ENCODE results near the gene ANKRD22. TPM values are rescaled to one million over a fixed set of nuclear protein-coding genes. Genes with fewer than 3 reads are reported as not detected.

Gene ANKRD22
- total RNA-seq, 1 donor from 2014 or later, result not detected

DNA sequence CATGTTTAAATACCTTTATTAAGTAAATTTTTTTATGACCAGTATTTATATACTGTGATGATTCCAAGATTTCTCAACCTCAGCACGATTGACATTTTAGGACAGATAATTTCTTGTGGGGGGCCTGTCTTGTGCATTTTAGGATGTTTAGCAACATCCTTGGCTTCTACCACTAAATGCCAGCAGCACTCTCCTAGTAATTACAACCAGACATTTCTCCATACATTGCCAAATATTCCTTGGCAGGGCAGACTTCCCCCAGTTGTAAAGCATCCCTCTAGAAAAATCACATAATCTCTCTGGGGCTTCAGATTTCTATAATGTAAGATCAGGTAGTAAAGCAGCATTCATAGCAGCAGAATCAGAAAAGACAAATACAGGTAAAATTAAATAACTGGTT is 56.9 kb downstream of the ANKRD22 start:
- DNase-seq, result no peak

DNA sequence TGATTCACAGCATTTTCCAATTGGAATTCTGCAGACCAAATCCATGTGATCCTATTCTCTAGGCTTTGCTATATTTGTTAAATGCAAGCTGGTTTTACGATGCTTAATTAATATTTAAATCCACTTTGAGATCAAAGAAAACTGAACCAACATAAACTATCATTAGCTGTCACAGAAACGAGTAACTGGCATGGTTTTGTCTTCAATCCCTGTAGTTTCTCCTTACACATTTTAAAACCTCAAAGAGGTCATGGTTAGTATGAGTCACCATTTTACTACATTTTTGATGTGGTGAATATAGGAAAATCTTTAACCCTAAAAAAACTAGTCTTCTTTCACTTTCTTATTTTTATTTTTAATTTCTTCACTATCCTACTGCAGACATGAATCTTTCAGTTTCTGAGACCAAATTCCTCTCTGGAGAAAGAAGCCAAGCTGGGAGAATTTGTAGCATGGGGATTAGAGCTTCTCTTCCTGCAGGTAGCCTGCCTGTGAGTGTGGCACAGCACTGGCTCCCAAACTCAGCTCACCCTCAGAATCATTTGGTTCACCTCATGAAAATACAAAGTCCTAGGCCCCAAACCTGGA is 57.8 kb downstream of the ANKRD22 start:
- no peak for DNase-seq

DNA sequence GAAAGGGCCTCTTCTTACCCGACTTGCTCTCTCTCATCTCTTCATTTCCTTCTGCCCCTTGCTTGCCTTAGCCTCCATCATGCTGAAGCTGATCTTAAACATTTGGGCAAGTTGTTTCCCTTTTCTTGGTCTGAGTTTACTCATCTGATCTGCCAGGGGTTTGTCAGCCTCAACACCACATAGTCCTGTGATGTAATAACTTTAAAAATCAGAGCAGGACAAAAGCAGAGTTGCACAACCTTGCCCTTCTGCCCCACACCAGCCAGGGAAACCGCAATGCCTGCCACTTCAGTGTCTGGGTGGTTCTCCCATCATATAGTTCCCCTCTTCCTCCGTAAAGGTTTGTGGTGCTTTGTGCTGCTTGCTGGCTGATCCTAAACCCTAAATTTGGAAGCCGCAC is 59.0 kb downstream of the ANKRD22 start:
- no peak for DNase-seq

DNA sequence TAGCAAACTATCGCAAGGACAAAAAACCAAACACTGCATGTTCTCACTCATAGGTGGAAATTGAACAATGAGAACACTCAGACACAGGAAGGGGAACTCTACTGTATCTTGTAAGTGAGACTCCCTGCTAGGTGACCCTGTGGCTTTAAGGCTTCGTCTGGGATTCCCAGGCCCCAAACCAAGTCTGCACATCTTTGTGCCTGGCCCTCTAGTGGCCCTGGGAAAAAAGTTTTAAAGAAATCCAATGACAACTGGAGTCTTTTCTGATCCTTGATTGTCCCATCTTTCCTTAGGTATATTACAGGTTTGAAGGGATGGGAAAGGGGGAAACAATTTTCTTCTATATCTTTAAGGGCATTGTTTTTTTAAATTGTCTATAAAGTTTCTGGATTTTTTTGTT is 59.7 kb downstream of the ANKRD22 start:
- DNase-seq, result peak; percentile 46

DNA sequence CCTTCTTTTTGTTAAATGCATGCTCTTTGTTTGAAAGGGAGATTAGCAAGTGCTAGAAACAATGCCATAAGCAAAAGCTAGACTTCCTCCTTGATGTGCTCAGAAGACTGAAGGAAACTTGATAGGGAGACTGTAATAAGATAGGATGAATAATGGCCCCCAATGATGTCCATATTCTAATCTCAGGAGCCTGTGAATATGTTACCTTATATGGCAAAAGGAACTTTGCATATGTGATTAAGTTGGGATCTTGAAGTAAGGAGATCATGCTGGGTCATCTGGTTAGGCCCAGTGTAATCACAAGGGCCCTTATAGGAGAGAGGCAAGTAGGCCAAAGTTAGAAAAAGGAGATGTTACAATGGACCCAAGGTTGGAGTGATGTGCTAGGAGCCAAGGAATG is 62.7 kb downstream of the ANKRD22 start:
- DNase-seq, result no peak

DNA sequence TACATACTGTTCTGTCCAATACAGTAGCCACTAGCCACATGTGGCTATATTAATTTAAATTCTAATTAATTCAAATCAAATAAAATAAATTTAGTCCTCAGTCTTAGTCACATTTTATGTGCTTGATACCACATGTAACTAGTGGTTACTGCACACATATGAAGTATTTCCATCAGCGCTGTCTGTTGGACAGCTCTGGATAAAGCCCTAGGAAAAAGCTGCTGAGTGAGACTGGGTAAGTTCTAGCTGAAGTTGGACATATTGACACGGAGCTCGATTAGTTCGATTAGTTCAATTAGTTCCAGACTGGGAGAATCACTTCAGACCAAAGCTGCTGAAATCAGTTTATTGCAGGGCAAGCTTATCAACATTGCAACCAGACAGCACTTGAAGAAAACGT is 64.2 kb downstream of the ANKRD22 start:
- DNase-seq, result no peak

DNA sequence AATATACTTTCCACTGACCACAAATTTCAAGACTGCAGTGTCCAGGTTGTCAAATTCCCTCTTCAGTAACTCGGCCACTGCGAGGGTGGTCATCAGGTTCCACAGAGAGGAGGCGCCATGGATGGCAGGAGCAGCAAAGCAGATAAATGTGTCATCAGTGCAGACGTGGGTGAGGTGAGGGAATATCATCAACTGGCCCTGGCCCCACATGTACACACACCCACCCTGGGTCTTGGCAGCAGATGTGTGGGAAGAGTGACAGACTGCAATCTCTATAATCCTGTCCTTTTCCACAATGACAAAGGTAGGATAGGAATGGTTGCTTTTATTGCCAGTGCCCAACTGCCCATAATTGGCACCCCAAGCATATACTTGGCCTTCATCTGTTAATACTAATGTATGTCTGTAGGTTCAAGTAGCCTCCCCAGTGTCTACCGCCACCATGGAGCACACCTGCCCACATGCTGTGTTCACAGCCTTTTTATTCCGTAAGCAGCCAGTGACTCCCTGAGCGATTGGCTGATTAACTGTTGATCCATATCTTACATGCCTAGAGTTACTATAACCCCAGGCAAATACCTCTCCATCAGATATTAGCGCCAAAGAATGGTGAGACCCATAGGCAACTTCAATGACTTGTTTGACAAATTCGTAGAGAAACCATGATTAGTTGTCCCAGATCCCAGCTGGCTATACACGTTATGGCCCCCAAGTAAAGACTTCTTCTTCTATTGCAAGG is 65.4 kb downstream of the ANKRD22 start:
- no peak for DNase-seq

DNA sequence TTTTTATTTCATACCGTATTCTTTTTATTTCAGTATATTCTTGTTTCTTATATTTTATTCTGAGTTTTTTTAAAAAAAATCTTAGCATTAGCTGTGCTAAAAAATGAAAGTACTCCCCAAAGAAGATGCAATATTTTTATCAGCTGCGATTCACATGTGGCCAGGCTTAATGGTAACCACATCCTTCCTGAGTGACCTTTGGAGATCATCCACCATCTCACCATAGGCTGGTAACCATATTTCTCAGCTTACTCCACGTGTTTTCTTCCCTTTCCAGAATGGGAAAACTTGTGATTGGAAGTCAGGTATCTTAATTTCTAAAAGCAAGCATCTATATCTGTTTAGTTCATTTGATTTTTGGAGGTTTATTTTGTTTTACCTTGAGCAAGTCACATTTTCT is 67.9 kb downstream of the ANKRD22 start:
- no peak for DNase-seq

DNA sequence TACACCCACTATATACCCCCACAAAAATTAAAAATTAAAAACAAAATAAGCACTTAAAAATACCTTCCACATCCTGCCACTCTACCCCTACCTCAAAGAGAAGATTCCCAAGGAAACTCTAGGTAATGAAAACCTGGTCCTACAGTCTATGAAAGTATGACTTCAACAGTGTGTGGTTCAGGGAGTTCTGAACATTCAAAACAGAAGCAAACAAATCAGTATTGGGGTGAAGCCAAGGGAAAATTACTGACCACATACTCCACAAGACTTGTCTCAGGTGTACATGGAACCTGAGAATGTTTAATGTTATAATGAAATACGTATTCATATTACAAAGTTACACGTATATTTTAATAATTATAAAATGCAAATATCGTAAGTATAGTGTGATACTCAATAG is 69.4 kb downstream of the ANKRD22 start:
- no peak for DNase-seq

DNA sequence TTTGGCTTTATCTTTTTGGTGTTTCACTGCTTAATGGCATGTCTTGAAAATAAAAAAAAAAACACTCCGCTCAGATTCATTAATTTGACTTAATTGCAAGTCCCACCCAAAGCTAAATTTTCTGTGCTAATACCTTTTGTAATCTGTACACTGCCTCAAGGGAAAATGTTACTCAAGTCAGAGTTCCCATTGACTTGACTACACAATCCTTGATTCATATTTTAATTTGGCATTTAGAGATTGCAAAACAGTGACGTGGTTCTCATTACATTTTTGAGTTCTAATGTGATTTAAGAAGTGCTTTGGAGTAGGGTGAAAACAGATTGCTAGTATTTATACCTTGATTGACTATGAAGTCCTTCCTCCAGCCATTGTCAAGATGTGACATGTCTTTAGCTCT is 70.4 kb downstream of the ANKRD22 start:
- DNase-seq, result no peak

Other genes starting within 250 kb of the ANKRD22 start
- gene LIPF, start 187.4 kb downstream of the ANKRD22 start, total RNA-seq, result not detected in 2 replicates
- not detected in 2 replicates for gene LIPK, start 145.6 kb downstream of the ANKRD22 start, total RNA-seq
- gene LIPN, start 91.8 kb downstream of the ANKRD22 start, total RNA-seq, result not detected in 2 replicates
- gene LIPM, start 49.1 kb downstream of the ANKRD22 start, total RNA-seq, result not detected in 2 replicates
- gene STAMBPL1, start 28.4 kb upstream of the ANKRD22 start, total RNA-seq, result 1.0 and 1.4 TPM in 2 replicates
- gene ACTA2, start 100.9 kb upstream of the ANKRD22 start, total RNA-seq, result 13.1 and 25.5 TPM in 2 replicates
- 16.5 and 19.2 TPM in 2 replicates for gene FAS, start 139.0 kb upstream of the ANKRD22 start, total RNA-seq

All from dermis blood vessel endothelial cell (primary cell).